ENCODE data around the gene PCCA.

The PCCA gene

DNA sequence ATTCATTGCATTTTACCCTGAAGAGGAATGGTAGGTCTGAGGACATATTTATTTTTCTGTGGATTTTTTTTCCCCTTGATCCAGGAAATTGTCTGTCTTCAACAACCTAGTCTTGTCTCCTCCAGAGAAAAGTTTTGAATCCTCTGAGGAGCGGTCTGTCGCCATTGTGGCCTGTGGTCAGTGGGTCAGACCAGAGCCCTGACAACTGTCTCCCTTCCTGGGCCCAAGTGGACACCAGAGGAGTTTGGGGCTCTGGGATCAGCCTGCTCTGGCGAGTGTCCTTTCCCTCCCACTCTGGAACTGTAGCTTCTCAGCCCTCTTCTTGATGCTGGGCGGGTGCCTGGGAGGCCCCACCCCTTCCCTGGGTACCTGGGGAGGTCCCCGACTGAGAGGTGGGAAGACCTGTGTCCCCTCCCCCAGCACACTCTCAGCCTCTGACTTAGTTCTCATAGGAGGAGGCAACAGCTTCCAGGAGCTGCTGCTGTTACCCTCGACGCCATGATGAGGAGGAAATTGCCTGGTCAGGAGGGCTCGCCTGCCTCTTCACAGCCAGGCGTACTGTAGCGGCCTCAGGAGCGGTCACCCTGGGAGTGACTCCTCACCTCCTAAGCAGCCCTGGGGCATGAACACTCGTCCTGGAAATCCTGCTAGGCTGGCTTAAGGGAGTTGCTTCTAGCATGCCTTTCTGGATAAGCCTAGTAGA is 389.4 kb downstream of the PCCA start:
- DNase-seq, result no peak

DNA sequence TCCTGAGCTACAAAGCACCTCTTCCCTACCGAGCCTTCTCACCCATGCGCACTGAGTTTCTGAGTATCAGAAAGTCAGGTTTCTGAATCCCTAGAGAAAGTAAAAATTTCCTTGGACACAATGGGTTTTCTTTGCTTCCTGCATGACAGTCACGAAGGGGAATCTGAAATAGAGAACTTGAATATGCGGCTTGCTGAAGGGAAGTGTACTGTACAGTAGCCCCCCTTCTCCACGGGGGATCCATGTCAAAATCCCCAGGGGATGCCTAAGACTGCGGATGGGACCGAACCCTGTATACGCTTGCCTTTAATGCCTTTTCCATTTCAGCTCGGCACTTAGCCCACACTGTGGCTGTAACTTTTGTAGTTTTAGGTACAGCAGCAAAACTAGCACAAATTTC is 391.8 kb downstream of the PCCA start:
- no peak for DNase-seq

DNA sequence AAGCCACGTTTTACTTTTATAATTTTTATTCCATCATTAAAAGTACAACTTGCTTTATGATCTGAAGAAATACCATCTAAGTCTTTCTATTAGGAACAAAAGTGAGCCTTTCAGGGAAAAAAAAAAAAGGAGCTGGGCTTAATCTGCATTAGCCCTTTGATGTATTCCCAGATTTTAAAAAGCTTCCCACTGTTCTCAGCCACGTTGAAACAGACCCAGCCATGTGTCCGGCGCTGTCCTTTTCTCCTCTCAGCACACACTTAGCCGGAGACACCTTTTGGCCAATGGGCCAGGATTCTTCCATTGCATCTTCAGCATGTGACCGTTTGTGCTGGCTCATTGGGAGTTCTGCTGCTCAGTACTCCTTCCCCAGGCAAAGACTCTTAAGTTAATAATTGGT is 394.2 kb downstream of the PCCA start:
- no peak for DNase-seq

DNA sequence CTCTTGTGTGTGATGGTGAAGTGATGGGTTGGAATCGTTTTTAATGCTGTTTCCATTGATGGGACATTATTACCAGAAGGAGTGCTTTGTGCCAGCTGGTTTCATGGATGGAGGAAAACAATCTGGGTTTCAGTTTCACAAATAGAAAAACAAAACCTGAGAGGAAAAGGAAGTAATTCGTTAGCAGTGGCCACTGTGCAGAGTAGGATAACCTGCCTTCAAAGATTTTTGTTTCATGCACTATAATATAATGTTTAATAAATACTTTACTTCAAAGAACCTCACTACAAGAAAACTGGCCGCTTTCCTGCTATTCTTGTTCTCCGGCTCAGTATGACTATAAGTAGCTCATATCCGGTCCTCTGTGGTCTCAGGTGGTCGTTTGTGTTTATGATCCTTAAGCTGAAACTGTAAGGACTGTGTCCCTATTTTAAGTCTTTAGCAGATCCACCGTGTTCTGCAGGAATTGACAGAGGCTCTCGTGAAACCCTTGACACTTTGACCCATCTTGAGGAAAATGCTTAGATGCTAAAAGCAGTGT is 395.0 kb downstream of the PCCA start:
- DNase-seq, result no peak

DNA sequence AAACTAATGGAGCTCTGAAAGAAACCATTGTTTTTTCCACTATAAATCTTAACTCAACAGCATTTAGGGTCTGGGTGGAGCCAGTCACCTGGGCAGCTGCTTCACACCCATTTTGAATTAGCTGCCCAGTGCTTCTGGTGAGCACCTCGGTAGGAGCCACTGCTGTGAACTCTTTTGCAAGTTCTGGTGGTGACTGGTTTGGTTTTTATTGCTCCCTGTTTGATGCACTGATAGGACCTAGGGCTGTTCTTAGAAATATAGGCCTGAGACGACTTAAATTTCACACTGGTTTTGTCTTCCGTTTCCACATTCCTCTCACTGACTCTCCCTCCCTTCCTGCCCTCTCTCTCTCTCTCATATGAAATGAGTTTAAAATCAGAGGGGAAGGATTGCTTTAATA is 395.8 kb downstream of the PCCA start:
- DNase-seq, result no peak

DNA sequence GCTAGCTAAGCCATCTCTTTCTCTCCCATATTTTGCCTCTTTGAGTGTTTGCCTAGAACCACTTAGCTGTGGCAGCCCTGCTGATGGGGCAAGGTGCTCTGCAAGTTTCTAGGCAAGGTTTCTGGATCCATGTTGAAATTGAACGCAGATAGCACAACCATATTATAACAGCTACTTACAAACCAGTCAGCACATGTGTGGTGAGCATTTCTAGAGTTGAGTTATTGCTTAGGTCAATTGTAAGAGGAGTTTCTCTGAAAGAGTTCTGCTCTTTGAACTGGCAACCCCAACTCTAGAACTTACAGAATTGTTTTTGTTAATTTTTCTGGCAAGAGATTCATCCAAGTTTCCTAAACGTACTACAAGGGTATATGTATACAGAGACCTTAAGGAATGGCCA is 396.4 kb downstream of the PCCA start:
- DNase-seq, result no peak

DNA sequence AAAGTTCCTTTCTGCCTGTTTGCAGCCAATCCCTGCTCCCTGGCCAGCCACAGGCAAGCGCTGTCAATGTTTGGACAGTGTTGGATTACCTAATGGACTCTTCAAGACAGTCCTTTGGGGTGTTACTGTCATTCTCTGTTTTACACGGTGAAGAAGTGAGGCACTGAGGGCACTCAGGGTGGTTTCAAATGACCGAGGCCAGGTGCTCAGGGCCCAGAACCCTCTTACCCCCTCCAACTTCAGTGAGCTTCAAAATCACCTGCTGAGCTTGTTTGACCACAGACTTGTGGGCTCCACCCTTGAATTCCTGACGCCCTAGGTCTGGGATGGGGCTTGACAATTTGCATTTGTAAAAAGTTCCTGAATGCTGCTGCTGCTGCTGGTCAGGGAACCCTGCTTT is 401.8 kb downstream of the PCCA start:
- DNase-seq, result no peak

DNA sequence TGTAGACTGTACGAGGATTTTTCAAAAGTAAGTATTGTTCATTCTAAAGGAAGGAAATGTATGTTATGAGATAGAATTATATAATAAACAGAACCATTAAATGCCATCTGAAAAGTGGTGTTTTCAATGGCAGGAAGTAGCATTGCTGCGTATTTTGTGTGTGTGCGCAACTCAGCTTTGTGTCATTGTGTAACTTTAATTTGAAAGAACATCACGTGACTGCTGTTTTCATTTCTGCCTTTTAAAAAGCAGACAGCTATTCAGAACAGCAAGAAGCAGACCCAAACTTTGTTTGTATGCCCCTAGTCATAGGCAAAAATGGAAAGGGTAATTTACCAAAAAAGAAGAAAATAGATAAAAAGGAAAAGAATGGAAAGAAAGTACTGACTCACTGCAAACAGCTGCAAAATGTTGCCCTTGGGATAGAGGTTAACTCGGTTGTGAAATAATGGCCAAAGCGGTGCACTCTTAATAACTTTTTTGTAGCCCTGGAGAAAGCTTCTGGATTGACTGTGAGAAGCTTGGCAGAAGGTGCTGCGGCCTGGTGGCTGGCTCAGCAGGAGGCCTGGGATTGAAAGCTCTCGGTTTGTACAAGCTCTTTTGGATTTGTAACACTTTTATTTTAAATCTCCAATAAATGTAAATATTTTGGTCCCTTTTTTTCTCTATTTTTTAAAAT is 402.4 kb downstream of the PCCA start:
- DNase-seq, result no peak

DNA sequence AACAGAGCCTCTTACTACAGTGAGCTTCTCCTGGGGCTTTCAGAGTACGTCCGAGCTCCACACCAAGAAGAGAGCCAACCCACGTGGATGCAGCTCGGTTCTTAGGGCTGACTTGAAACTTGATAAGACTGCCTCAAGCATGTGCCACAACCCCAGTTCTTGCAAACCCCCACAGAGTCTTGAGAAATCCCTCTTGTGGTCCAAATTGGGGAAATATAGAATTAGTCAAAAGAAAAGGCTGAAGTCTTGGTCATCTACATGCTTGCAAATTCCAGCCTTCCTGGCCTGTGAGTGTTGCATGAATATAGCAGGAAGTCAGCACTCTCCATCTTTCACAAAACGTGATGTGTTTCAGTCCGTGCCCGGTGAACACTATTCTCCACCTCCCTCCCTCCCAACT is 404.5 kb downstream of the PCCA start:
- DNase-seq, result no peak

DNA sequence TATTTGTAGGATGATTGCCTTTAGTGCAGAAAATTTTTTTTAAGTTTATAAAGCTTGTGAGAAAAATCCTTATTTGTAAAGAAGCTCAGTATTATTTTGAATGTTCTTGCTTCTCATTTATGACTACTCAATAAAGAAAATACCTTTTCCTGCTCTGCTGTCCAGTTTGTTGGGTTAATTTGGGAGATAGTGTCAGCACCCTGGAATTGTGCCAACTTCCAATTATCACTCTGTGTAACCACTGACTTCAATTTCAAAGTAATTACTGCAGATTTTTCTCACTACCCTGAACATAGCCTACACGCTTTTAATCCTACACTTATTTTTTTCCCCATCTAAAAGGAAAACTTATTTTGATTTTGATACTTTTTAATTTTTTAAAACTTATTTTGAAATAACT is 406.6 kb downstream of the PCCA start:
- DNase-seq, result no peak

DNA sequence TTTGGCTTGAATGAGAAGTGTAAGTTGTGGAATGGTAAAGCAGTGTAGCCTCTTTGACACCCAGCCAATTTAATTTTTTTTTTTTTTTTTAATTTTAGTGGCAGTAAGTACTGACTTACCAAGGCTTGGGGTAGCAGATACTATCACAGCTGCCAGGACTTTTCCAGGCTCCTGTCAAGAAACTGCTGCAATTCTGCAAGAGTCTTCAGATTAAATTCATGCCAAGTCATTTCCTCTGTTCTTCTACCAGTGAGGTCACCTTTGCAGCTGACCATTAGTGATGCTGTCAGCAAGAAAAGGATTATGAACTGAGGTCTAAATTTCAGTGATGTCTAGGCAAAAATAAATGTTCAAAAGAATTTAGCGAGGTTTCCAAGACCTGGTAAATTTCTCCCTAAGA is 408.5 kb downstream of the PCCA start:
- no peak for DNase-seq

DNA sequence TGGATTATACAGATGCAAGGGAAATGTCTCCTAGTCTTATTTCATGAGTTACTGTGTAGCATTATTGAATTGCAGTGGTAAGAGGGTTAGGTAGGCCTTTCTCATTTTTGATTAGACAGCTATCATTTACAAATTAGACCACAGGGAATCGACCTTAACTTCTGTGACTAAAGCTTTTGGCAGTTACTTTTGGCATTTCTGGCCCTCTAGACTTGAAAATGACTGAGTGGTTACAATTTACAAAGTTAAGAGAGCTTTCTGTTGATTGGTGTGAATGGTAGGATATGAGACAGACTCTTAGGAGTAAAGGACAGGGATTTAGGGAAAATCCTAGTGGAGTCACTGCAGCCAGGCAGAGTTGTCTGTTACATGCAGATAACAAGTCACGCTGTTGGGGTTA is 413.6 kb downstream of the PCCA start:
- no peak for DNase-seq

DNA sequence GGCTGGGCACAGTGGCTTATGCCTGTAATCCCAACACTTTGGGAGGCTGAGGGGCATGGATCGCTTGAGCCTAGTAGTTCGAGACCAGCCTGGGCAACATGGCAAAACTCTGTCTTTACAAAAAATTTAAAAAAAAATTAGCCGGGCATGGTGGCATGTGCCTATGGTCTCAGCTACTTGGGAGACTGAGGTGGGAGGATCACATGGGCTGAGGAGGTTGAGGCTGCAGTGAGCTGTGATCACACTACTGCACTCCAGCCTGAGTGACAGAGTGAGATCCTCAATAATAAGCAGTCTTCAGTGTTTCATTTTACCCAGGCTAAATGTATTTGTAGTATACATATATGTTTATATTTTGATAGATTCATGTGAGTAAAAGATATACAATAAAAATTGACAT is 414.7 kb downstream of the PCCA start:
- no peak for DNase-seq

DNA sequence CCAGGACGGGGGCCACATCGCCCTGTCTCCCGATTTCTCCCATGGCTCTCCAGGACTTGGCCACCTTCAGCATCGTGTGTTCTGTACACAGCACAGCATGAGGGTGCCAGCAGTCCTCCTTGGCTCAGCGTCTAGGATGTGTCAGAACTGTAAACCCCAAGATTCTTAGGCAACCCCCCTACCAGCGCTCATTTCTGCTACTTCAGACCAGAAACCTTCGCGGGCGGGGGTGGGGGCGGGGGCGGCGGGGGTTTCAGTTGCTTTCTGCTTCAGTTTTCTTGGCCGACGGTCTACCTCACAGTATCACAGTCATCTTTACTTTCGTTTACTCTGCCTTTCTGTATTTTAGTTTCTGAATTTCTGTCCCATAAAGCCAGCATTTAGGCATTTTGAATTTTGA is 417.3 kb downstream of the PCCA start:
- DNase-seq, result no peak

DNA sequence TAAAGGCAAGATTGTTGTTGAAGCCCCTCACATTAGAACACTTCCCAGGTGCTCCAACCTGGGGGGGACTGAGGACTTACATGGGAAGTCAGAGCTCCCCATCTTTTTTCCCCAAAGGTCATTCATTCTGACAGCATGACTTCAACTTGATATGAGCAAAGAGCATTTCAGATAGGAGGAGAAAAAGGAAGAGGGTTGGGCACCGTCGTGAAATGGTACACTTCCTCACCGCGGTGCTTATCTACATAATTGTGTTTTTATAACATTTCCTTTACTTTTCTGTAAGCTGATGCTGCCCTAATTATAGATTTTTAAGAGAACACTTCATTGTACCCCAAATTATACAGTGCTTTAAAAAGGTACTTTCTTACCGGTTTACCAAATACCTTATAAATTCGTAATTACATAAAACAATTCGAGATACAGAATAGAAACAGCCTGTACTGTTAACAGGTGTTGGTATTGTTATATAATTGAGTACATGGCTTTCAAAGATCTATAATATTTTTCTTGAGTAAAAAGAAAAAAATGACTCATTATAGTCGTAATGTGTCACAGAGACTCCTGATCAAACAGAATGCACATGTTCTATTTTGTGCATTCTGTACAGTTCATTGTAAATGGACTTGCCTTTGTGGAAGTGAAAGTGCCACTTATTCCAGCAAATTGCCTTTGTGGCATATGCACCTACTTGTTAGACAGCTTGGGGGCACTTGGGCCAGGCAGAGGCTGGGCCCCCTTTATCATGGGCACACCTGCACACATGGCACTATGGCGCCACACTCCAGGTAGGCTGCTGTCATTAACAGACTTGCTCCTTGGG is 417.9 kb downstream of the PCCA start:
- DNase-seq, result no peak

DNA sequence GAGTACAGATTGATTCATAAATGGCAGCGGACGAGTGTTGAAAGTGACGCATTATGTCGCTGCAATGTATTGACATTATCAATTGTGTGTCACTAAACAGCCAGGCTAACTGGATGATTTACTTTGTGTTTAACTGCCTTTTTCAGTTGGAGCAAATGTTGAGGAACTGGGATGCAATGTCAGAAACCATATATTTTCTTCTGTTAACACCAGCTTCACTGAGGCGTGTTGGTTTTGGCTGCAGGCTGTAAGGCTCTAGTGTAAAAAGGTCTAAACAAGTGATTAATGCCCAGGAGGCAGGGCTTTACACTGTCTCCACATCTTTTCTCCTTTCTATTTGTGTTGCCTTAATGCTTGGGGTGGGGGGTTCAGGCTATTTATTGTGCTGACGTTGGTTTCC is 419.6 kb downstream of the PCCA start:
- DNase-seq, result no peak

DNA sequence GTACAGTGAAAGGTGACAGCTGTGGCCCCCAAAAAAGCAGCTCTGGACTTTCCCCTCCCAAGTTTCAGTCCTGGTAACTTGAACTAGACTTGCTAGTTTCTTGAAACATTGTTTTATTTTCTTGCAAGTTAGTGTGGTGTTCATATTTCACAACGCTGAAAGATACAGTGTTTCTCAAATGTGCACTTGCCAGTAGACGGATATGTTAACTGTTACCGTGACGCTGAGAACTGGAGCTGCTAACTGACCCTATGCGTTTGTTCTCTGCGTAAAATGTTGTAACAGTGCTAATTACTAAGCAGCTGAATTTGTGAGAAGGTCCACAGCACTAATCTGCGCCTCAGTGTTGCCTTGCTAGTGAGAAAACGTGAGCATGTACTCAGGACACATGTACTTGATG is 420.1 kb downstream of the PCCA start:
- DNase-seq, result no peak

DNA sequence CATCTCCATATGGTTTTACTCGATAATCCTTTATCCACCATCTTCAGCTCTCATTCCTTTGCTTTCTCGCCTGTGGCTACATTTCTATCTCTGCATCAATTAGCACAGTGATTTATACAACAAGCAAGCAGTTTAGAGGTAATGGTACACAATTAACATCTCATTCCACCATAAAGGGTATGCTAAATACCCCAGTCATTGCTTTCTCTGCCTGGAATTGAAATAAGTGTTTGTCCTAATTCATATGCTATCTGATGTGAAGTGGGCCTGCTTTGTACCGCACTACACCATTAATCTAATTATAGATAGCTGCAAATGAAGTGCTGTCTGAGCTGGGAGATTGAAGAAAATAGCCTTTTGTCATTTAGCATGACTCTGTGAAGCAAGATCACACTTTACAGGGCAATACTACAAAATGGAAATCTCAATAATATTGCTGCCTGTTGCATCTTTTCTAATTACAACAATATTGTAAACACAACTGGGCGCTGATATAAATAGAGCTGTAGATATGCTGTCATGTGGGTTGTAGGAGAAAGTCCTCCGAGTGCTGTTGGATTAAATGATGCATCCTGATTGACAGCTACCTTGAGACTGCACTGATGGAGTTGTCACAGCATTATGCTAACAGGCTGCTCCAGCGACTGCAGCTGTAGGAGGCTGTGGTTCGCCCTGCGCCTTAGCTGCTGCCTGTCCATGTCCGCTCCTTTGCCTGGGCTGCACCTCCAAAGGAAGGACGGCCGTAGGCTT is 421.5 kb downstream of the PCCA start:
- no peak for DNase-seq

DNA sequence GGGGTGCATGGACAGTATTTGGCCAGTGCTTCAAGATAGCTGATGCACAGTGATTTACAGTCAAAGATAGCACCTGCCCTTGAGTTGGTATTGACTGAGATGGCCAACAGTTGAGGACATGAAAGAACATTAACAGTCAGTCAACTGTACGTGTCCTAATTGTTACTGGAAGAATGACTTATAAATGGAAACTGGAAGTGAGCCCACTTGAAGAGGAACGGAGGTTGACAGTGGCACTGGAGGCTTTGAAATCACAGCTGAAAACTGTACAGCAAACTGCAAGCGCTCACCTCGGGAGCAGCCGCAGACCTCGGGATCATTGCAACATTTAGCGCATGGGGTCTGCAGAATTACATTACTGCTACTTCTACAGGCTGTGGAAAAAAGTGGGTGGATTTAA is 422.6 kb downstream of the PCCA start:
- no peak for DNase-seq

DNA sequence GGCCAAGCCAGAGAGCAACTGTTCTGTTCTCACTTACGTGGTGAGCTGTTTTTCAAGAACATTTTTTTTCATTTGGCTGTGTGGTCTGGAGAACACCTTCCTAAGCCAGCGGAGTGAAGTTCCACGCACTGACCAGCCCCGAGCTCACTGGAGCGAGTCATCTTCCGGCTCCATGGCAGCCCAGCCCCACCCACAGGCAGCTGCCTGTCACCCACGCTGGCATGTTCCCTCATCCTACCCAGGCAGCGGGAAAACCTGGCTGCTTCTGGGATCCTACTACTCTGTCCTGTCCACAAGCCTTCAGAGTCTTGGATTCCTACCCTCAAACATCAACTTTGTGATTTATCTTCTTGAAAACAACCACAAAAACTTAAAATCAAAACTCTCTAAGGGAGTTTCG is 423.5 kb downstream of the PCCA start:
- no peak for DNase-seq

DNA sequence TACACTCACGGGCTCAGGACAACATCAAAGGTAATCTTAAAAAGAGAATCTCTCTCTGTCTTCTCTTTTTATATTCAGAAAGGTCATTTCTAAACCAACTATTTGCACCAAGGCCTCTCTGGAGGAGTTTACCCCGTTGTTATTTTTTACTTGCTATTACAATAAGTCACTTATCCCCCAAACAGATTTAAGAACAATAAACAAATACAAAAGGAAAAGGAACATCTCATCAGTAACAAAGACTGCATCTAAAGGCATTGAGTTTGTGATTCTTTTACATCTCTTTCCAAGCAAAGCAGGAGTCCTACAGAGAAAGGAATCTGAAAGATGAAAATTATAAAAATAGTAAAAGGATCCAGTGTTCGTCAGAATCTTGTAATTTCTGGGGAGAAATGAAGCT is 424.3 kb downstream of the PCCA start:
- no peak for DNase-seq

DNA sequence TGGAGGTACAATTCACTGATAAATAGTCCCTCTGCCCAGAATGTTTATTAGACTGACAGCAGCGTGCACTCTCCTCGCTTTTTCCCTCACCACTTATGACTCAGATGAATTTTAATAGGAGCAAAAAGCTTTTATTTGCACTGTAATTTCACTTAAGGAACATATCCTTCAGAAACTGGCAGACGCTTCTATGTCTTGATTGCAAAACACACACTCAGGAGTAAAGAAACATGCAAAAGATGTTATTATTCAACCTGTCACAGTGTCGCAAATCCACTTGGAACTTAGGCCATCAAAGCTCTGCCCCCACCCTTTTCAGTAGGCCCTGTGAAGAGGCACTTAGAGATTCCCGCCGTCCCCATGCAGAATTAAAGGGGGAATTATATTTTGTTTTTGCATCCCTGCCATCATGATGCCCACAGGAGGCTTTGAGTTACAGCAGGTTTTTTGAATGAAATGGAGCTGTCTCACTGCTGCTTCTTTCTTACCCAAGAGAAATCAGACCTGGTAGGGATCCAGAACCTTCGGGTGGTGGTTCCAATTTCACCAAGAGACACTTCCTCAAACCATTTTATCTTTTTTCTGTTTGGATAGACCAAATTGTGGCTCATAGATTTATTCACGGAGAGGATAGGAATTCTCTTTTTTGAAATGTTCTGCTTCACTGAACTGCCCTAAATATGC is 425.2 kb downstream of the PCCA start:
- no peak for DNase-seq

All from amniotic stem cell (primary cell).